NCI-H2081 treated with DMSO at 0.1 percent for 48 hours (cell line): ENCODE measurements around the gene EVA1C.
"Not testable (repeated sequence)": the region's sequence is repeated elsewhere in the genome, so short reads cannot be mapped to it uniquely, and the experiment has no call there.

Experiments
- DNase-seq: peaks from one replicate; lab custom pipeline; 2025; lab: John Stamatoyannopoulos, UW

Gene EVA1C

GRCh38 chr21:32499249-32500055 is 86.9 kb downstream of the EVA1C start:
- DNase-seq, result no peak

GRCh38 chr21:32503641-32504040 is 91.1 kb downstream of the EVA1C start:
- not testable (repeated sequence) for DNase-seq

- DNase-seq, result not testable (repeated sequence)
These were observed 93.3 kb downstream of the EVA1C start for GRCh38 chr21:32505767-32506166.

- DNase-seq, result not testable (repeated sequence)
These were observed 94.0 kb downstream of the EVA1C start for GRCh38 chr21:32506411-32506965.

GRCh38 chr21:32507342-32507919 is 94.9 kb downstream of the EVA1C start:
- DNase-seq, result no peak

- not testable (repeated sequence) for DNase-seq
These were observed 95.5 kb downstream of the EVA1C start for GRCh38 chr21:32508036-32508435.

GRCh38 chr21:32508558-32508957 is 96.1 kb downstream of the EVA1C start:
- no peak for DNase-seq

GRCh38 chr21:32508975-32509374 is 96.5 kb downstream of the EVA1C start:
- not testable (repeated sequence) for DNase-seq

GRCh38 chr21:32514275-32515055 is 102.0 kb downstream of the EVA1C start:
- DNase-seq, result no peak

GRCh38 chr21:32515874-32516273 is 103.4 kb downstream of the EVA1C start:
- no peak for DNase-seq

GRCh38 chr21:32516756-32517649 is 104.5 kb downstream of the EVA1C start:
- no peak for DNase-seq

- no peak for DNase-seq
These were observed 107.7 kb downstream of the EVA1C start for GRCh38 chr21:32519945-32520874.

GRCh38 chr21:32520875-32521735 is 108.6 kb downstream of the EVA1C start:
- DNase-seq, result no peak

GRCh38 chr21:32521736-32522355 is 109.3 kb downstream of the EVA1C start:
- DNase-seq, result no peak

- DNase-seq, result no peak
These were observed 111.0 kb downstream of the EVA1C start for GRCh38 chr21:32523463-32523862.

GRCh38 chr21:32523988-32524719 is 111.6 kb downstream of the EVA1C start:
- no peak for DNase-seq

GRCh38 chr21:32525282-32525681 is 112.8 kb downstream of the EVA1C start:
- no peak for DNase-seq

- DNase-seq, result no peak
These were observed 117.2 kb downstream of the EVA1C start for GRCh38 chr21:32529679-32530078.
